H9 (cell line): ENCODE results near the gene BRSK2. TPM values are rescaled to one million over a fixed set of nuclear protein-coding genes. Genes with fewer than 3 reads are reported as not detected.

Experiments
- DNase-seq: peaks from one replicate; pipeline ENCODE4 v3.0.0-alpha.2; 2017
- H2AFZ ChIP-seq: one replicate; pipeline ENCODE4 v1.6.1; 2013; ENCODE audit warnings: mild to moderate bottlenecking, low read length, control low read depth, moderate library complexity
- H2AK5ac ChIP-seq: 2 replicates; pipeline ENCODE4 v1.6.1; 2013; ENCODE audit warnings: low read length, control low read depth, mixed read lengths; ENCODE audit not compliant: insufficient read length
- H2BK120ac ChIP-seq: one replicate; pipeline ENCODE4 v1.6.1; 2013; ENCODE audit warnings: low read depth, mild to moderate bottlenecking, low read length, control low read depth, inconsistent platforms; ENCODE audit not compliant: poor library complexity, severe bottlenecking
- H2BK12ac ChIP-seq: 2 replicates; pipeline ENCODE4 v1.6.1; 2013; ENCODE audit warnings: low read length, control low read depth, mixed read lengths, low read depth; ENCODE audit not compliant: insufficient read length
- H2BK15ac ChIP-seq: 2 replicates; pipeline ENCODE4 v1.6.1; 2013; ENCODE audit warnings: low read depth, low read length, control low read depth
- H2BK20ac ChIP-seq: one replicate; pipeline ENCODE4 v1.6.1; 2013; ENCODE audit warnings: low read depth, mild to moderate bottlenecking, low read length, control low read depth, inconsistent platforms; ENCODE audit not compliant: poor library complexity, severe bottlenecking
- H2BK5ac ChIP-seq: 2 replicates; pipeline ENCODE4 v1.6.1; 2013; ENCODE audit warnings: low read length, control low read depth, mixed read lengths; ENCODE audit not compliant: insufficient read length
- H3K14ac ChIP-seq: 2 replicates; pipeline ENCODE4 v1.6.1; 2013; ENCODE audit warnings: low read length, control low read depth; ENCODE audit not compliant: insufficient read depth
- H3K18ac ChIP-seq: 2 replicates; pipeline ENCODE4 v1.6.1; 2013; ENCODE audit warnings: low read depth, mild to moderate bottlenecking, mixed read lengths, low read length, control low read depth; ENCODE audit not compliant: insufficient read length
- H3K23ac ChIP-seq: 2 replicates; pipeline ENCODE4 v1.6.1; 2013; ENCODE audit warnings: low read length, control low read depth, mixed read lengths, low read depth; ENCODE audit not compliant: insufficient read length
- H3K23me2 ChIP-seq: 2 replicates; pipeline ENCODE4 v1.6.1; 2013; ENCODE audit warnings: low read depth, mild to moderate bottlenecking, mixed read lengths, low read length, control low read depth; ENCODE audit not compliant: insufficient read length, poor library complexity, severe bottlenecking
- H3K27ac ChIP-seq: 2 replicates; pipeline ENCODE4 v1.5.1; 2013; ENCODE audit warnings: low read length, control low read depth, mixed read lengths, low read depth; ENCODE audit not compliant: insufficient read length
- H3K27me3 ChIP-seq: 2 replicates; pipeline ENCODE4 v1.6.1; 2013; ENCODE audit warnings: low read length, control low read depth, inconsistent platforms; ENCODE audit not compliant: insufficient read depth
- H3K4ac ChIP-seq: 2 replicates; pipeline ENCODE4 v1.6.1; 2013; ENCODE audit warnings: low read depth, mild to moderate bottlenecking, control low read depth, inconsistent platforms, low read length, moderate library complexity
- H3K4me1 ChIP-seq: 2 replicates; pipeline ENCODE4 v1.6.1; 2013; ENCODE audit warnings: low read length, control low read depth, inconsistent platforms; ENCODE audit not compliant: insufficient read depth
- H3K4me2 ChIP-seq: 2 replicates; pipeline ENCODE4 v1.6.1; 2013; ENCODE audit warnings: low read length, control low read depth, mixed read lengths; ENCODE audit not compliant: insufficient read length, insufficient read depth
- H3K56ac ChIP-seq: 2 replicates; pipeline ENCODE4 v1.6.1; 2013; ENCODE audit warnings: low read depth, mild to moderate bottlenecking, mixed read lengths, low read length, control low read depth; ENCODE audit not compliant: insufficient read length
- H3K79me1 ChIP-seq: 2 replicates; pipeline ENCODE4 v1.6.1; 2013; ENCODE audit warnings: low read depth, mild to moderate bottlenecking, moderate library complexity, low read length, control low read depth, inconsistent platforms; ENCODE audit not compliant: insufficient read depth, poor library complexity, severe bottlenecking
- H3K79me2 ChIP-seq: 2 replicates; pipeline ENCODE4 v1.6.1; 2013; ENCODE audit warnings: low read length, control low read depth, inconsistent platforms; ENCODE audit not compliant: insufficient read depth
- H3K9ac ChIP-seq: 2 replicates; pipeline ENCODE4 v1.6.1; 2013; ENCODE audit warnings: low read length, control low read depth, mixed read lengths; ENCODE audit not compliant: insufficient read length; ENCODE audit errors: extremely low read depth
- H3K9me3 ChIP-seq: one replicate; pipeline ENCODE4 v1.6.1; 2013; ENCODE audit warnings: low read depth, low read length, inconsistent platforms; ENCODE audit not compliant: control insufficient read depth
- H3T11ph ChIP-seq: one replicate; pipeline ENCODE4 v1.6.1; 2013; ENCODE audit warnings: mild to moderate bottlenecking, low read length, control low read depth, inconsistent platforms
- H4K20me1 ChIP-seq: one replicate; pipeline ENCODE4 v1.6.1; 2013; ENCODE audit not compliant: control insufficient read depth, insufficient read length, insufficient read depth
- H4K5ac ChIP-seq: 2 replicates; pipeline ENCODE4 v1.6.1; 2013; ENCODE audit warnings: low read depth, mild to moderate bottlenecking, mixed read lengths, low read length, control low read depth; ENCODE audit not compliant: insufficient read length
- H4K8ac ChIP-seq: replicated peaks from 2 replicates; pipeline ENCODE4 v1.6.1; 2013; ENCODE audit warnings: low read length, control low read depth, mixed read lengths, low read depth; ENCODE audit not compliant: insufficient read length
- H4K91ac ChIP-seq: 2 replicates; pipeline ENCODE4 v1.6.1; 2013; ENCODE audit warnings: low read depth, mild to moderate bottlenecking, moderate library complexity, mixed read lengths, low read length, control low read depth; ENCODE audit not compliant: insufficient read length
- H3K27ac Mint-ChIP-seq, 3 experiments: 2 replicates in 2 of 3; 3 replicates in 1 of 3; pipeline ENCODE4 v1.8.0; 2020 to 2021; ENCODE audit warnings: mixed read lengths in 3 of 3, mild to moderate bottlenecking in 1 of 3, moderate library complexity in 1 of 3
- H3K27me3 Mint-ChIP-seq: 2 replicates; pipeline ENCODE4 v1.8.0; 2021; ENCODE audit warnings: low read depth, mild to moderate bottlenecking, moderate library complexity, mixed read lengths
- H3K36me3 Mint-ChIP-seq, 3 experiments: 2 replicates in 2 of 3; 3 replicates in 1 of 3; pipeline ENCODE4 v1.8.0; 2020 to 2021; ENCODE audit warnings: low read depth in 3 of 3, mixed read lengths in 3 of 3; ENCODE audit not compliant: insufficient read depth in 1 of 3
- H3K4me1 Mint-ChIP-seq, 2 experiments: 2 replicates each; pipeline ENCODE4 v1.8.0; 2020; ENCODE audit warnings: mixed read lengths in 2 of 2
- H3K4me3 Mint-ChIP-seq, 2 experiments: 2 replicates in 1 of 2; 3 replicates in 1 of 2; pipeline ENCODE4 v1.8.0; 2020 to 2021; ENCODE audit warnings: mild to moderate bottlenecking in 2 of 2, mixed read lengths in 2 of 2, moderate library complexity in 1 of 2
- H3K9me3 Mint-ChIP-seq, 2 experiments: 2 replicates in 1 of 2; 3 replicates in 1 of 2; pipeline ENCODE4 v1.8.0; 2020; ENCODE audit warnings: mild to moderate bottlenecking in 2 of 2, mixed read lengths in 2 of 2, moderate library complexity in 1 of 2
- CTCF ChIP-seq: fragments of 200-600 bp; sonication (generic); conservative IDR thresholded peaks from 3 replicates; pipeline ENCODE4 v1.8.0; 2021; ENCODE audit warnings: antibody characterized with exemption, mild to moderate bottlenecking
- WGBS: extraction: QIAGEN DNeasy Blood & Tissue Kit; methylation state at CpG from one replicate; pipeline ENCODE4 v1.1.7; 2013; ENCODE audit warnings: missing lambda C conversion rate, low lambda C conversion rate, mixed read lengths; ENCODE audit not compliant: insufficient read length; ENCODE audit errors: extremely low coverage; 5-methylcytosine and 5-hydroxymethylcytosine counted together
- total RNA-seq: library from RNA; stranded (reverse); gene quantifications from 2 replicates; pipeline ENCODE4 v1.2.1, GENCODE V29; 2021

The BRSK2 gene
- total RNA-seq, 1 experiment from 2014 or later = 28.4 TPM

GRCh38 chr11:1348796-1349326, 40.9 kb upstream of the BRSK2 start:
- no peak overlapping the region for H3T11ph ChIP-seq
- no peaks in the 10 kb centered on the region for H3K79me1 ChIP-seq
- no peaks in the 10 kb centered on the region for H3K79me2 ChIP-seq
- H3K23me2 ChIP-seq = no peaks in the 10 kb centered on the region
- no peak overlapping the region for H2BK120ac ChIP-seq
- no peak overlapping the region for H4K8ac ChIP-seq
- H3K27me3 ChIP-seq = no peaks in the 10 kb centered on the region
- H3K18ac ChIP-seq = no peak overlapping the region
- H3K27me3 Mint-ChIP-seq = peaks cover 13% of the 10 kb centered on the region
- no peak overlapping the region for H3K4ac ChIP-seq
- no peak for TF ChIP-seq CTCF
- peaks cover 0 to 3% (median 0%) of the 10 kb centered on the region in 3 experiments; a peak in 2 of 7 replicates for H3K36me3 Mint-ChIP-seq
- no peak overlapping the region for H2BK15ac ChIP-seq
- H4K5ac ChIP-seq = no peak overlapping the region
- H2AK5ac ChIP-seq = no peak overlapping the region
- no peak overlapping the region for H2BK5ac ChIP-seq
- no peak overlapping the region for H2AFZ ChIP-seq
- H3K14ac ChIP-seq = no peak overlapping the region
- DNase-seq = peak; percentile 37
- H3K27ac Mint-ChIP-seq = no peak overlapping the region; a peak in 1 of 7 replicates
- no peak overlapping the region for H3K27ac ChIP-seq
- no peak overlapping the region for H2BK12ac ChIP-seq
- no peaks in the 10 kb centered on the region for H4K20me1 ChIP-seq
- no peak overlapping the region for H3K23ac ChIP-seq
- no peaks in the 10 kb centered on the region for H3K4me1 ChIP-seq
- no peak overlapping the region for H3K4me3 Mint-ChIP-seq
- H3K9me3 Mint-ChIP-seq = no peaks in the 10 kb centered on the region; a peak in 2 of 5 replicates
- no peak overlapping the region for H3K9ac ChIP-seq
- H2BK20ac ChIP-seq = no peak overlapping the region
- no peak overlapping the region for H4K91ac ChIP-seq
- WGBS = no CpG with 5 or more reads among the region's 25 CpGs
- no peak overlapping the region for H3K4me2 ChIP-seq
- no peaks in the 10 kb centered on the region for H3K9me3 ChIP-seq
- peaks cover 3 to 18% of the 10 kb centered on the region in 2 experiments; a peak in 3 of 4 replicates for H3K4me1 Mint-ChIP-seq
- no peak overlapping the region for H3K56ac ChIP-seq
